ENCODE measurements around the gene PSME1.

PSME1 gene

DNA sequence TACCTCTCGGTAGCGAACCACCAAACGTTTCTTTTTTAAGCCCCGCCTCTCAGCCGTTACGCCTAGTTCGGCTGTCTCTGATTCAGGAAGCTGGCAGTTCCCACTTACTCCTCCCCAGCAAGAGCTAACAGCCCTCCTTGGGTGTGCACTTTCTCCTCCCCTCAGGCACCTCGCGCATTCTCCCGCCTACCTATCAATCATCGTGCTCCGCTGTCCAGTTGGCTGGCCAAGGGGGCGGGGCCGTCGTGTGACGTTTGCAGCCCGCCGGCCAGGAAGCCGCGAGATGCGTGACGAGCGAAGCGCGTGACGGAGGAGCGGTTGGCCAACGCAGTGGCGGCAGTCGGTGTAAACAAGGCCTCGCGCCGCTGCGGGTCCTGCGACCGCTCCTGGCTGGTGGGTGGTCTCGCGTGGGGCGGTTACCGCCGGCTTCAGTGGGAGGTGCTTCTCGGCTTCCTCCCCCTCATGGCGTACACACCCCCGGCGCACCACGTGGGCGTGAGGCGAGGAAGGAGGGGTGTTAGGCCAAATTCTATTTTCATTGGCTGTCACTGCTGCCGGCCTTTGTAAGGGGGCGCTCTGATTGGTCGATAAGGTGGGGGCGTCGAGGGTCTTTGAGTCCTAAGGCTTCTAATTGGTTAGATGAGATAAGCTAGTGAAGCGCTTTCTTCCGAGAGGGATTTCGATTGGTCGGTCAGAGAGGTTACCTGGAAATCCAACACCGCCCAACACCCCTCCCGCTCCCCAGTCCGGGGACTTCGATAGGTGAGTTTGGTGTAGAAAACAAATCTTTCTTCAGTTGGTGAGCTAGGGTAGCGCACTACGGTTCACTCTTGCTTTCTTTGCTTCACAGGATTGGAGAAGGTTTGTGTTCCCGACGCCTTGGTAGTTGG is 21.2 kb upstream of the PSME1 start, which contains the start of the genes DCAF11 and NRL:
TSS of gene DCAF11 (plus strand) at position 246 of the 890 bp plus-strand sequence. CDS start 818 bp downstream, outside the sequence.
TSS of gene NRL (minus strand) at position 418 of the 890 bp plus-strand sequence. CDS start 32,101 bp downstream, outside the sequence.
- TF ChIP-seq GABPA (IDR thresholded peaks at IDR 0.05; ENCODE audit: low read depth) (peak; percentile 19; the same call in 1 of the 2 replicates), SPI1 (IDR thresholded peaks at IDR 0.05; ENCODE audit: borderline replicate concordance, low read depth) (peak; percentile 26; the same call in 1 of the 2 replicates), POLR2AphosphoS5 (IDR thresholded peaks at IDR 0.05; ENCODE audit: low read depth) (peak; percentile 72; the same call in 1 of the 2 replicates)
- TF ChIP-seq, protein P1, sequence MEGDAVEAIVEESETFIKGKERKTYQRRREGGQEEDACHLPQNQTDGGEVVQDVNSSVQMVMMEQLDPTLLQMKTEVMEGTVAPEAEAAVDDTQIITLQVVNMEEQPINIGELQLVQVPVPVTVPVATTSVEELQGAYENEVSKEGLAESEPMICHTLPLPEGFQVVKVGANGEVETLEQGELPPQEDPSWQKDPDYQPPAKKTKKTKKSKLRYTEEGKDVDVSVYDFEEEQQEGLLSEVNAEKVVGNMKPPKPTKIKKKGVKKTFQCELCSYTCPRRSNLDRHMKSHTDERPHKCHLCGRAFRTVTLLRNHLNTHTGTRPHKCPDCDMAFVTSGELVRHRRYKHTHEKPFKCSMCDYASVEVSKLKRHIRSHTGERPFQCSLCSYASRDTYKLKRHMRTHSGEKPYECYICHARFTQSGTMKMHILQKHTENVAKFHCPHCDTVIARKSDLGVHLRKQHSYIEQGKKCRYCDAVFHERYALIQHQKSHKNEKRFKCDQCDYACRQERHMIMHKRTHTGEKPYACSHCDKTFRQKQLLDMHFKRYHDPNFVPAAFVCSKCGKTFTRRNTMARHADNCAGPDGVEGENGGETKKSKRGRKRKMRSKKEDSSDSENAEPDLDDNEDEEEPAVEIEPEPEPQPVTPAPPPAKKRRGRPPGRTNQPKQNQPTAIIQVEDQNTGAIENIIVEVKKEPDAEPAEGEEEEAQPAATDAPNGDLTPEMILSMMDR (IDR thresholded peaks at IDR 0.05; ENCODE audit: insufficient read depth, low read length), result no peak
- TF ChIP-seq, protein P2, sequence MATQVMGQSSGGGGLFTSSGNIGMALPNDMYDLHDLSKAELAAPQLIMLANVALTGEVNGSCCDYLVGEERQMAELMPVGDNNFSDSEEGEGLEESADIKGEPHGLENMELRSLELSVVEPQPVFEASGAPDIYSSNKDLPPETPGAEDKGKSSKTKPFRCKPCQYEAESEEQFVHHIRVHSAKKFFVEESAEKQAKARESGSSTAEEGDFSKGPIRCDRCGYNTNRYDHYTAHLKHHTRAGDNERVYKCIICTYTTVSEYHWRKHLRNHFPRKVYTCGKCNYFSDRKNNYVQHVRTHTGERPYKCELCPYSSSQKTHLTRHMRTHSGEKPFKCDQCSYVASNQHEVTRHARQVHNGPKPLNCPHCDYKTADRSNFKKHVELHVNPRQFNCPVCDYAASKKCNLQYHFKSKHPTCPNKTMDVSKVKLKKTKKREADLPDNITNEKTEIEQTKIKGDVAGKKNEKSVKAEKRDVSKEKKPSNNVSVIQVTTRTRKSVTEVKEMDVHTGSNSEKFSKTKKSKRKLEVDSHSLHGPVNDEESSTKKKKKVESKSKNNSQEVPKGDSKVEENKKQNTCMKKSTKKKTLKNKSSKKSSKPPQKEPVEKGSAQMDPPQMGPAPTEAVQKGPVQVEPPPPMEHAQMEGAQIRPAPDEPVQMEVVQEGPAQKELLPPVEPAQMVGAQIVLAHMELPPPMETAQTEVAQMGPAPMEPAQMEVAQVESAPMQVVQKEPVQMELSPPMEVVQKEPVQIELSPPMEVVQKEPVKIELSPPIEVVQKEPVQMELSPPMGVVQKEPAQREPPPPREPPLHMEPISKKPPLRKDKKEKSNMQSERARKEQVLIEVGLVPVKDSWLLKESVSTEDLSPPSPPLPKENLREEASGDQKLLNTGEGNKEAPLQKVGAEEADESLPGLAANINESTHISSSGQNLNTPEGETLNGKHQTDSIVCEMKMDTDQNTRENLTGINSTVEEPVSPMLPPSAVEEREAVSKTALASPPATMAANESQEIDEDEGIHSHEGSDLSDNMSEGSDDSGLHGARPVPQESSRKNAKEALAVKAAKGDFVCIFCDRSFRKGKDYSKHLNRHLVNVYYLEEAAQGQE (IDR thresholded peaks at IDR 0.05; ENCODE audit: insufficient replicate concordance, low read depth), result no peak
- Histone ChIP-seq H3K27ac (replicated peaks) (peak within 1 kb of the TSS; percentile 97), H3K4me3 (replicated peaks; ENCODE audit: insufficient read depth, low read length) (peak within 1 kb of the TSS; percentile 88), H3K27me3 (ENCODE audit: insufficient read depth, poor library complexity, severe bottlenecking) (no peaks in the 10 kb centered on the region)
- peak; percentile 99 to 100 for DNase-seq (ENCODE audit: low read depth in 1 of 2, low spot score in 1 of 2)

DNA sequence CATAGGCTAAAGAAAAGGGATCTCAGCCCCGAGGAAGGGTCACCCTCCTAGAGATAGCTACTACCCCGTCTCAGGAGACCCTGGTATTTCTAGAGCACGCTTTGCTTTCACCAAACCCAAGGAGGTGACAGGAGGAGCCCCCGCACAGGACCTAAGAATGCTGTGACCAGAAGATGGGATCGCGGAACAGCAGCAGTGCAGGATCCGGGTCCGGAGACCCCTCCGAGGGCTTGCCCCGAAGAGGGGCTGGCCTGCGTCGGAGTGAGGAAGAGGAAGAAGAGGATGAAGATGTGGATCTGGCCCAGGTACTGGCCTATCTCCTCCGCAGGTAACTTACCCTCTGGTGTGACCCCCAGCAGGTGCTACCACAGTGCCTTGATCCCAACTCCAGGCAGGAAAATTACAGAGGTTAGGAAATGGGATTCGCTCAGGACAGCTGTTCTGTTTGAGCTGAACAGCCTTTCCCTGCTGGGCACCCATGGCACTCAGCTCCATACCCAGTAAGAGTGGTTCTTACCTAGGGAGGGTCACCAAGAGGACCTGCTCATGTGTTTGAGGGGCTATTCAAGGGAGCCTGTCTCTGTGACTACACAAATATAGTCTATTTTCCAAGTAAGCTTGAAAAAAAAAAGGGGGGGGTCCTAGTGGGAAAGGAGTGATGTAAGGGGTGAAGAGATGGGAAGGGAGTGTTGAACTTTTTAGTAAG is 20.4 kb upstream of the PSME1 start:
- Histone ChIP-seq H3K27ac (replicated peaks) (peak overlapping the region; percentile 97), H3K4me3 (replicated peaks; ENCODE audit: insufficient read depth, low read length) (peak overlapping the region; percentile 88), H3K27me3 (ENCODE audit: insufficient read depth, poor library complexity, severe bottlenecking) (no peaks in the 10 kb centered on the region)
- TF ChIP-seq POLR2AphosphoS5 (IDR thresholded peaks at IDR 0.05; ENCODE audit: low read depth), result no peak
- TF ChIP-seq, protein P1 (IDR thresholded peaks at IDR 0.05; ENCODE audit: insufficient read depth, low read length), result no peak
- no peak for TF ChIP-seq SPI1 (IDR thresholded peaks at IDR 0.05; ENCODE audit: borderline replicate concordance, low read depth)
- TF ChIP-seq, protein P2 (IDR thresholded peaks at IDR 0.05; ENCODE audit: insufficient replicate concordance, low read depth), result no peak
- no peak for TF ChIP-seq GABPA (IDR thresholded peaks at IDR 0.05; ENCODE audit: low read depth)
- DNase-seq (ENCODE audit: low read depth in 1 of 2, low spot score in 1 of 2), result no peak

DNA sequence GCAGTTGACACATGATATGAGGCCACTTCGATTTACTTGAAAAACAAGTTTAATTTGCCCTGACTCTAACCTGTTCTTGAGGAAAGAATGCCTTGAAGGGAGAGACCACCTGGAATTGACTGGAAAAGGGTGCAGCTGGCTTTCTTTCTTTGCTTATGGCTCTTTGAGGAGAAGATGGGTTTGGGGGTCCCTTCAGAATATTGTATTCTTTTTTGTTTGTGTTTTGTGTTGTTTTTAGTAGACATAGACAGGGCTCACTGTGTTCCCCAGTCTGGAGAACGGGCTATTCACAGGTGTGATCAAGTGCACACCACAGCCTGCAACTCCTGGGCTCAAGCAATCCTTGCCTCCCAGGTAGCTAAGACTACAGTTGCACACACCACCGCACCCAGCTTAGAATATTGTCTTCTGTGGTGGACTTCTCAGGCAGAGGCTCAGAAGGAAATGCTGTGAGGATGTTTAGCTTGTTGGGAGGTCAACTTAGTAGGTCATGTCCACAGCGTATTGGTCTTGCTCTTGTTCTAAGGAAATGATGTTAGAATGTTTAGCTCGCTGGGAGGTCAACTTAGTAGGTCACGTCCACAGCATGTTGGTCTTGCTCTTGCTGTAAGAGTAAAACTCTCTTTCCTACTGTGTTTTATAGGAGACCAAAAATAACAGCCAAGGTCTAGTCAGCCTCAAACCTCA is 19.7 kb upstream of the PSME1 start:
- no peak for TF ChIP-seq POLR2AphosphoS5 (IDR thresholded peaks at IDR 0.05; ENCODE audit: low read depth)
- TF ChIP-seq, protein P2 (IDR thresholded peaks at IDR 0.05; ENCODE audit: insufficient replicate concordance, low read depth), result no peak
- TF ChIP-seq, protein P1 (IDR thresholded peaks at IDR 0.05; ENCODE audit: insufficient read depth, low read length), result no peak
- TF ChIP-seq GABPA (IDR thresholded peaks at IDR 0.05; ENCODE audit: low read depth), result no peak
- TF ChIP-seq SPI1 (IDR thresholded peaks at IDR 0.05; ENCODE audit: borderline replicate concordance, low read depth), result no peak
- Histone ChIP-seq H3K27ac (replicated peaks) (no peak overlapping the region), H3K4me3 (replicated peaks; ENCODE audit: insufficient read depth, low read length) (peak overlapping the region; percentile 88)

More for the DNA sequence above, 19.7 kb upstream of the PSME1 start:
- no peak for DNase-seq (ENCODE audit: low read depth in 1 of 2, low spot score in 1 of 2)
- H3K27me3 ChIP-seq (ENCODE audit: insufficient read depth, poor library complexity, severe bottlenecking), result no peaks in the 10 kb centered on the region
